ENCODE results near the gene SERPINE3. TPM values are rescaled to one million over a fixed set of nuclear protein-coding genes. Genes with fewer than 3 reads are reported as not detected.

Gene SERPINE3
- total and polyA plus RNA-seq, 4 donors: not detected

- intact Hi-C loops (cut with DNase I): no loop called here
- H3K4me3 ChIP-seq (ENCODE audit: low read length in 2 of 2): no peak overlapping the region
- H3K27ac ChIP-seq (ENCODE audit: low read depth in 1 of 2, low read length in 2 of 2): no peak overlapping the region
- H3K9me3 ChIP-seq (ENCODE audit: control insufficient read depth, low read length): no peaks in the 10 kb centered on the region
- no peaks in the 10 kb centered on the region for H3K27me3 ChIP-seq (ENCODE audit: control insufficient read depth in 1 of 2, insufficient read depth in 2 of 2, low read length in 1 of 2)
- no peak for ATAC-seq (ENCODE audit: low FRiP score)
- H3K4me1 ChIP-seq (ENCODE audit: control insufficient read depth in 1 of 2, insufficient read depth in 2 of 2, low read length in 2 of 2): no peaks in the 10 kb centered on the region
- no peak for DNase-seq
- H3K36me3 ChIP-seq (ENCODE audit: control insufficient read depth in 1 of 2, insufficient read depth in 2 of 2, low read length in 1 of 2): no peaks in the 10 kb centered on the region
Measured at GRCh38 chr13:51333421-51333820, 6.1 kb upstream of the SERPINE3 start.

- intact Hi-C loops (cut with DNase I): no loop called here
- no peaks in the 10 kb centered on the region for H3K27me3 ChIP-seq (ENCODE audit: control insufficient read depth in 1 of 2, insufficient read depth in 2 of 2, low read length in 1 of 2)
- no peak overlapping the region for H3K27ac ChIP-seq (ENCODE audit: low read depth in 1 of 2, low read length in 2 of 2)
- no peak overlapping the region for H3K4me3 ChIP-seq (ENCODE audit: low read length in 2 of 2)
- ATAC-seq (ENCODE audit: low FRiP score) (no peak), DNase-seq (no peak)
- no peaks in the 10 kb centered on the region for H3K4me1 ChIP-seq (ENCODE audit: control insufficient read depth in 1 of 2, insufficient read depth in 2 of 2, low read length in 2 of 2)
- no peaks in the 10 kb centered on the region for H3K9me3 ChIP-seq (ENCODE audit: control insufficient read depth, low read length)
- H3K36me3 ChIP-seq (ENCODE audit: control insufficient read depth in 1 of 2, insufficient read depth in 2 of 2, low read length in 1 of 2): no peaks in the 10 kb centered on the region
Measured at GRCh38 chr13:51333826-51334225, 5.7 kb upstream of the SERPINE3 start.

- no peak for DNase-seq
- no peak for ATAC-seq (ENCODE audit: low FRiP score)
- no peaks in the 10 kb centered on the region for H3K9me3 ChIP-seq (ENCODE audit: control insufficient read depth, low read length)
- no peaks in the 10 kb centered on the region for H3K27me3 ChIP-seq (ENCODE audit: control insufficient read depth in 1 of 2, insufficient read depth in 2 of 2, low read length in 1 of 2)
- H3K4me3 ChIP-seq (ENCODE audit: low read length in 2 of 2): no peak overlapping the region
- 93 to 94% methylated on average over 5 of the region's 5 CpGs for WGBS, 2 donors
- no peaks in the 10 kb centered on the region for H3K36me3 ChIP-seq (ENCODE audit: control insufficient read depth in 1 of 2, insufficient read depth in 2 of 2, low read length in 1 of 2)
- intact Hi-C loops (cut with DNase I): no loop called here
- no peak overlapping the region for H3K27ac ChIP-seq (ENCODE audit: low read depth in 1 of 2, low read length in 2 of 2)
- no peaks in the 10 kb centered on the region for H3K4me1 ChIP-seq (ENCODE audit: control insufficient read depth in 1 of 2, insufficient read depth in 2 of 2, low read length in 2 of 2)
Measured at GRCh38 chr13:51336746-51337145, 2.7 kb upstream of the SERPINE3 start.

GRCh38 chr13:51339952-51340732, 651 bp downstream of the SERPINE3 start:
- Histone ChIP-seq H3K36me3 (ENCODE audit: control insufficient read depth in 1 of 2, insufficient read depth in 2 of 2, low read length in 1 of 2) (no peaks in the 10 kb centered on the region), H3K27me3 (ENCODE audit: control insufficient read depth in 1 of 2, insufficient read depth in 2 of 2, low read length in 1 of 2) (no peaks in the 10 kb centered on the region), H3K9me3 (ENCODE audit: control insufficient read depth, low read length) (no peaks in the 10 kb centered on the region), H3K4me3 (ENCODE audit: low read length in 2 of 2) (no peak overlapping the region), H3K4me1 (ENCODE audit: control insufficient read depth in 1 of 2, insufficient read depth in 2 of 2, low read length in 2 of 2) (no peaks in the 10 kb centered on the region), H3K27ac (ENCODE audit: low read depth in 1 of 2, low read length in 2 of 2) (no peak overlapping the region)
- WGBS, 2 donors: 74 to 81% methylated on average over 4 of the region's 4 CpGs
- no peak for DNase-seq
- ATAC-seq (ENCODE audit: low FRiP score): no peak
- intact Hi-C loops (cut with DNase I): no loop called here

GRCh38 chr13:51341232-51341631, 1.7 kb downstream of the SERPINE3 start:
- no peaks in the 10 kb centered on the region for H3K36me3 ChIP-seq (ENCODE audit: control insufficient read depth in 1 of 2, insufficient read depth in 2 of 2, low read length in 1 of 2)
- intact Hi-C loops (cut with DNase I): no loop called here
- 75 to 80% methylated on average over 2 of the region's 2 CpGs for whole genome bisulfite sequencing, 2 donors

GRCh38 chr13:51341791-51342190, 2.3 kb downstream of the SERPINE3 start:
- Histone ChIP-seq H3K27me3 (ENCODE audit: control insufficient read depth in 1 of 2, insufficient read depth in 2 of 2, low read length in 1 of 2) (no peaks in the 10 kb centered on the region), H3K27ac (ENCODE audit: low read depth in 1 of 2, low read length in 2 of 2) (no peak overlapping the region), H3K36me3 (ENCODE audit: control insufficient read depth in 1 of 2, insufficient read depth in 2 of 2, low read length in 1 of 2) (no peaks in the 10 kb centered on the region), H3K9me3 (ENCODE audit: control insufficient read depth, low read length) (no peaks in the 10 kb centered on the region), H3K4me3 (ENCODE audit: low read length in 2 of 2) (no peak overlapping the region), H3K4me1 (ENCODE audit: control insufficient read depth in 1 of 2, insufficient read depth in 2 of 2, low read length in 2 of 2) (no peaks in the 10 kb centered on the region)
- intact Hi-C loops (cut with DNase I): no loop called here
- 73 to 90% methylated on average over 4 of the region's 4 CpGs for WGBS, 2 donors
- ATAC-seq (ENCODE audit: low FRiP score) (no peak), DNase-seq (no peak)

More at GRCh38 chr13:51341232-51341631, 1.7 kb downstream of the SERPINE3 start:
- no peak overlapping the region for H3K4me3 ChIP-seq (ENCODE audit: low read length in 2 of 2)
- no peaks in the 10 kb centered on the region for H3K4me1 ChIP-seq (ENCODE audit: control insufficient read depth in 1 of 2, insufficient read depth in 2 of 2, low read length in 2 of 2)
- no peaks in the 10 kb centered on the region for H3K9me3 ChIP-seq (ENCODE audit: control insufficient read depth, low read length)
- ATAC-seq (ENCODE audit: low FRiP score): no peak
- no peaks in the 10 kb centered on the region for H3K27me3 ChIP-seq (ENCODE audit: control insufficient read depth in 1 of 2, insufficient read depth in 2 of 2, low read length in 1 of 2)
- DNase-seq: no peak
- no peak overlapping the region for H3K27ac ChIP-seq (ENCODE audit: low read depth in 1 of 2, low read length in 2 of 2)

- H3K4me1 ChIP-seq (ENCODE audit: control insufficient read depth in 1 of 2, insufficient read depth in 2 of 2, low read length in 2 of 2): no peaks in the 10 kb centered on the region
- no peaks in the 10 kb centered on the region for H3K27me3 ChIP-seq (ENCODE audit: control insufficient read depth in 1 of 2, insufficient read depth in 2 of 2, low read length in 1 of 2)
- H3K36me3 ChIP-seq (ENCODE audit: control insufficient read depth in 1 of 2, insufficient read depth in 2 of 2, low read length in 1 of 2): no peaks in the 10 kb centered on the region
- H3K9me3 ChIP-seq (ENCODE audit: control insufficient read depth, low read length): no peaks in the 10 kb centered on the region
- no peak for ATAC-seq (ENCODE audit: low FRiP score)
- 46 to 48% methylated on average over 4 of the region's 4 CpGs for WGBS, 2 donors
- no peak overlapping the region for H3K27ac ChIP-seq (ENCODE audit: low read depth in 1 of 2, low read length in 2 of 2)
- DNase-seq: no peak
- intact Hi-C loops (cut with DNase I): no loop called here
- no peak overlapping the region for H3K4me3 ChIP-seq (ENCODE audit: low read length in 2 of 2)
Measured at GRCh38 chr13:51342706-51343105, 3.2 kb downstream of the SERPINE3 start.

- 64 to 75% methylated on average over 5 of the region's 5 CpGs for WGBS, 2 donors
- Histone ChIP-seq H3K36me3 (ENCODE audit: control insufficient read depth in 1 of 2, insufficient read depth in 2 of 2, low read length in 1 of 2) (no peaks in the 10 kb centered on the region), H3K9me3 (ENCODE audit: control insufficient read depth, low read length) (no peaks in the 10 kb centered on the region), H3K27ac (ENCODE audit: low read depth in 1 of 2, low read length in 2 of 2) (no peak overlapping the region), H3K4me1 (ENCODE audit: control insufficient read depth in 1 of 2, insufficient read depth in 2 of 2, low read length in 2 of 2) (no peaks in the 10 kb centered on the region), H3K4me3 (ENCODE audit: low read length in 2 of 2) (no peak overlapping the region), H3K27me3 (ENCODE audit: control insufficient read depth in 1 of 2, insufficient read depth in 2 of 2, low read length in 1 of 2) (no peaks in the 10 kb centered on the region)
- no peak for ATAC-seq (ENCODE audit: low FRiP score)
- intact Hi-C loops (cut with DNase I): no loop called here
- no peak for DNase-seq
Measured at GRCh38 chr13:51343475-51343874, 4.0 kb downstream of the SERPINE3 start.

- Histone ChIP-seq H3K36me3 (ENCODE audit: control insufficient read depth in 1 of 2, insufficient read depth in 2 of 2, low read length in 1 of 2) (no peaks in the 10 kb centered on the region), H3K27ac (ENCODE audit: low read depth in 1 of 2, low read length in 2 of 2) (no peak overlapping the region), H3K9me3 (ENCODE audit: control insufficient read depth, low read length) (no peaks in the 10 kb centered on the region), H3K4me3 (ENCODE audit: low read length in 2 of 2) (no peak overlapping the region), H3K4me1 (ENCODE audit: control insufficient read depth in 1 of 2, insufficient read depth in 2 of 2, low read length in 2 of 2) (no peaks in the 10 kb centered on the region), H3K27me3 (ENCODE audit: control insufficient read depth in 1 of 2, insufficient read depth in 2 of 2, low read length in 1 of 2) (no peaks in the 10 kb centered on the region)
- no peak for ATAC-seq (ENCODE audit: low FRiP score)
- no peak for DNase-seq
- intact Hi-C loops (cut with DNase I): no loop called here
- WGBS, 2 donors: 82 to 88% methylated on average over 2 of the region's 2 CpGs
Measured at GRCh38 chr13:51346397-51346796, 6.9 kb downstream of the SERPINE3 start.
